Activated T-cell treated with anti-CD3 and anti-CD28 coated beads, Interleukin-2, amount 50 U/mL, for 1 hour (primary cell): Measurements from ENCODE around the gene KCNK7.

Experiments
- DNase-seq: peaks from one replicate; pipeline ENCODE4 v3.0.0-alpha.2; 2020

KCNK7 gene

GRCh38 chr11:65585396-65586246, 10.0 kb downstream of the KCNK7 start:
- DNase-seq: no peak

GRCh38 chr11:65584723-65585171, 10.9 kb downstream of the KCNK7 start:
- DNase-seq: no peak

GRCh38 chr11:65584106-65584505, 11.5 kb downstream of the KCNK7 start:
- no peak for DNase-seq

GRCh38 chr11:65583589-65583988, 12.0 kb downstream of the KCNK7 start:
- no peak for DNase-seq

GRCh38 chr11:65581928-65582327, 13.7 kb downstream of the KCNK7 start:
- DNase-seq: no peak

- DNase-seq: no peak
Measured at GRCh38 chr11:65580756-65581155, 14.8 kb downstream of the KCNK7 start.

GRCh38 chr11:65580031-65580692, 15.4 kb downstream of the KCNK7 start:
- no peak for DNase-seq

GRCh38 chr11:65579291-65579690, 16.3 kb downstream of the KCNK7 start:
- no peak for DNase-seq

GRCh38 chr11:65578667-65579066, 16.9 kb downstream of the KCNK7 start:
- no peak for DNase-seq

- DNase-seq: no peak
Measured at GRCh38 chr11:65578134-65578533, 17.5 kb downstream of the KCNK7 start.

- no peak for DNase-seq
Measured at GRCh38 chr11:65577756-65578109, 17.9 kb downstream of the KCNK7 start.

GRCh38 chr11:65576867-65577755, 18.5 kb downstream of the KCNK7 start:
- DNase-seq: no peak

- DNase-seq: no peak
Measured at GRCh38 chr11:65576232-65576866, 19.3 kb downstream of the KCNK7 start.

GRCh38 chr11:65575568-65576231, 19.9 kb downstream of the KCNK7 start, which contains the start of gene EHBP1L1:
TSS of gene EHBP1L1 (plus strand) at chr11:65576053. CDS start at chr11:65576303, 250 bp downstream.
- peak; percentile 82 for DNase-seq

GRCh38 chr11:65574811-65575567, 20.6 kb downstream of the KCNK7 start:
- DNase-seq: no peak

- DNase-seq: peak; percentile 87
Measured at GRCh38 chr11:65574109-65574810, 21.3 kb downstream of the KCNK7 start.

GRCh38 chr11:65573391-65574079, 22.1 kb downstream of the KCNK7 start:
- DNase-seq: no peak

- DNase-seq: peak; percentile 91
Measured at GRCh38 chr11:65572356-65573051, 23.1 kb downstream of the KCNK7 start, which contains the start of gene FAM89B. TSS of gene FAM89B (plus strand) at chr11:65572538. CDS start at chr11:65572670, 132 bp downstream.

GRCh38 chr11:65571940-65572339, 23.7 kb downstream of the KCNK7 start:
- DNase-seq: no peak
